GM20000 (cell line): ENCODE results near the gene ADGRA1.

ENCODE experiments used
- DNase-seq: peaks from one replicate; pipeline ENCODE4 v3.0.0; 2012; ENCODE audit warnings: low spot score
- CTCF ChIP-seq: IDR thresholded peaks from 2 replicates; pipeline ENCODE4 v1.5.1; 2012; ENCODE audit warnings: mild to moderate bottlenecking, control low read depth; ENCODE audit errors: extremely low read depth, missing control alignments

The ADGRA1 gene

GRCh38 chr10:133163889-133164815 is 76.4 kb downstream of the ADGRA1 start:
- DNase-seq, result no peak
- TF ChIP-seq CTCF, result no peak

- TF ChIP-seq CTCF, result no peak
- DNase-seq, result no peak
These were observed 77.3 kb downstream of the ADGRA1 start for GRCh38 chr10:133164816-133165555.

GRCh38 chr10:133165556-133166503 is 78.1 kb downstream of the ADGRA1 start:
- TF ChIP-seq CTCF, result no peak
- DNase-seq, result no peak

- no peak for DNase-seq
- TF ChIP-seq CTCF, result no peak
These were observed 78.7 kb downstream of the ADGRA1 start for GRCh38 chr10:133166504-133166827.

- TF ChIP-seq CTCF, result no peak
- no peak for DNase-seq
These were observed 79.3 kb downstream of the ADGRA1 start for GRCh38 chr10:133166828-133167692.

- TF ChIP-seq CTCF, result no peak
- DNase-seq, result no peak
These were observed 80.2 kb downstream of the ADGRA1 start for GRCh38 chr10:133167693-133168616.
